Germinal center (tissue), 1 donor: Measurements from ENCODE around the gene TRAF2.
A peak's percentile ranks its signal among the peaks of the same experiment; 100 is the strongest.

Source experiments
- DNase-seq: peaks from one replicate; pipeline ENCODE4 v3.0.0; 2012; ENCODE audit warnings: mixed read lengths, low spot score

The TRAF2 gene

GRCh38 chr9:136949817-136950655, 63.7 kb downstream of the TRAF2 start:
- DNase-seq = peak; percentile 100

DNA sequence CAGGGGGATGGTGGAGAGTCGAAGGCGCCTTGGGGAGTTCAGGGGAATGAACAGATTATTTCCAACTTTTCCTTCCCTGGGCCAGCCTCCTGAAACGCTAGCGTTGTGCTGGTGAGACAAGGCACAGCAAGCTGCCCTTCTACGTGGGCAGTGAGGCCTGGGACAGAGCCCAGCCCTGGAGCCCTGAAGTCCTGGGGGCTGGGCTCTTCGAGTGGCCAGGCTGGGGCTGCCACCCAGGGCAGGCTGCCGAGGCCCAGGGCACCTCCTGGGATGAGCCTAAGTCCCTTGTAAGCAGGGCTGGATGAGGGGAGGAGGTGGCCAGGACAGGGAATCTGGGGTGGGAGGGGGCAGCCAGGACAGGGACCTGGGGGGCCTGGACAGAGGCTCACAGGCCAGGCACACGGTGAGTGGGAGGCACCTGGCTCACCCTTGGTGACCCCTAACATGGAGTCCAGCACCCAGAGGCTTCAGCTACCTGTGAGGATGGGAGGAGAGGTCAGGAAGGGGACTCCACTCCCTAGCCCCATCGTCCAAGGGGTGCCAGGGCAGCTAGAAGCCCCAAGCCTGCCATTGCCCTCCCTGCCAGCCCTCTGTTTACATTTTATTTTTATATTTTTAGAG, 64.5 kb downstream of the TRAF2 start:
- no peak for DNase-seq

DNA sequence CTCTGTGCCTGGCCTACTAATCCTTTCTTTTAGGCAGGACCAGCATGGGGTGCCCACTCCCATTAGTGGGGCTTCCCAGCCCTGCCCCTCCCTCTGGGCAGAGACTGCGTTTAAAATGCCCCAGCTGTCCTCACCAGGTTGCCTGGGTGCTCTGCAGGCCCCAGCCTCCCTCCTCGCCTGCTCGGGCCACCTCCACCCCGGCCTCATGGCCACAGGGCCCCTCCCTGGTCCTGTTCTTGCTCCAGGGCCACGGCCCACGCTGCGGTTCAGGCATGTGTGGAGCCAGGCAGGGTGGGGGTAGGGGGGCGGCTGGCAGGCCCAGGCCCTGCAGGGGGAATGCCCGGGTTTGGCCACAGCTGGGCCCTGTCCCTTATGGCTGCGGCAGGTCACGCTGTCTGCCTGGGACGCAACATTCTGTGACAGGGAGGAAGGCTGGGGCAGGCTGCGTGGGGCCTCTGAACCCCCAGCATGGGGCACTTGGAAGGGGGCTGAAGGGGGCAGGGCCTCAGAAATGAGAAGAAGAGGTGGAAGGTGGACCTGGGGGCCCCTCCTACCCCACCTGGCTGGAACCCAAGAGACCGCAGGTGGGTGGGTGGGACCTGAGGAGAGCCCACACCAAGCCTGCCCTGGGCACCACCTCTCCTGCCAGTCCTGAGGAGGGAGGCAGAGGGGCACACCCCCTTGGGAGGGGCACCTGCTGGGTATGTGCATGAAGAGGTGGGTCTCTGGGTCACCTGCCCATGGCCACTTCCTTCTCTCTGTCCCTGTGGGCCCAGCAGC, 65.4 kb downstream of the TRAF2 start, which contains the start of gene LCN12:
LCN12 (plus strand) TSS at position 733 of the 780 bp plus-strand sequence. CDS start 55 bp downstream, outside the sequence.
- no peak for DNase-seq

- DNase-seq = no peak
These were observed 66.1 kb downstream of the TRAF2 start for GRCh38 chr9:136952321-136952850.

- DNase-seq = no peak
These were observed 66.8 kb downstream of the TRAF2 start for GRCh38 chr9:136952876-136953770.

GRCh38 chr9:136953771-136954269, 67.5 kb downstream of the TRAF2 start:
- DNase-seq = no peak

DNA sequence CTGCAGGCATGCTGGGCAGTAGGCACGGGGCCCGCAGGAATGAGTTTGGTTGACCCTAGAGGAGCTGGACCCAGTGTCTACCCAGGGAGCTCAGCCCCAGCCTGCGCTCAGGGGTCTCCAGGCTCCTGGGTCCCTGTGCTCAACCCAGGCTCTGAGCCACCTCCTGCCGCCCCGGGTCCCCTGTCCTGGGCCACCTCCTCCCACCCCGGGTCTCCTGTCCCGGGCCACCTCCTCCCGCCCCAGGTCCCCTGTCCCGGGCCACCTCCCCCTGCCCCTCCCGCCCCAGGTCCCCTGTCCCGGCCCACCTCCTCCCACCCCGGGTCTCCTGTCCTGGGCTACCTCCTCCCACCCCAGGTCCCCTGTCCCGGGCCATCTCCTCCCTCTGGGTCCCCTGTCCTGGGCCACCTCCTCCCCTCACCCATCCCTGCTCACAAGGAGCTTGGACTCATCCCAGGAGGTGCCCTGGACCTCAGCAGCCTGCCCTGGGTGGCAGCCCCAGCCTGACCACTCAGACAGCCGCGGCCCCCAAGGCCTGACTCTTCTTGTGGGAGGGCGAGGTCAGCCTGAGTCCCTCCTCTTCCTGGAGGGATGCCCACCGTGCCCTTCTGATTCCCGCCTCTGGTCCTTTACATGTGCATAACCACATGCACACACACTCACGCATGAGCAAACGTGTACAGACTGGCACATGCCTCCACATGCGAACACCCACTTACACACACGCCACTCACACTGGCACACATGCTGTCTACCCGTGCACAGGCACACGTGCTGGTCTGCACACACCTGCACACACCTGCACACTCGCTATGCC, 68.2 kb downstream of the TRAF2 start:
- no peak for DNase-seq

GRCh38 chr9:136955202-136955942, 69.1 kb downstream of the TRAF2 start:
- DNase-seq = no peak

- DNase-seq = no peak
These were observed 69.6 kb downstream of the TRAF2 start for GRCh38 chr9:136955943-136956335.

- no peak for DNase-seq
These were observed 70.3 kb downstream of the TRAF2 start for GRCh38 chr9:136956604-136957003.

DNA sequence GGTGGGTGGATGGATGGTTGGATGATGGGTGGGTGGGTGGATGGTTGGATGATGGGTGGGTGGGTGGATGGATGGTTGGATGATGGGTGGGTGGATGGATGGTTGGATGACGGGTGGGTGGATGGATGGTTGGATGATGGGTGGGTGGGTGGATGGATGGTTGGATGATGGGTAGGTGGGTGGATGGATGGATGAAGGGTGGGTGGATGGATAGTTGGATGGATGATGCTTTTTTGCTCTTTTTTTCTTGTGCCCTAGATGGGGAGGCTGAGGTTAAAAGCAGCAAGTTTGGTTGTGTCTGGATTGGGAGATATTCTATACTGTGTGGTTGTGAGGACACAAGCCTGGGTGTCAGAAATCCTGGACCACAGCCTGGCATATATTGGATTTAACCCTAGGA, 71.1 kb downstream of the TRAF2 start:
- DNase-seq = no peak

DNA sequence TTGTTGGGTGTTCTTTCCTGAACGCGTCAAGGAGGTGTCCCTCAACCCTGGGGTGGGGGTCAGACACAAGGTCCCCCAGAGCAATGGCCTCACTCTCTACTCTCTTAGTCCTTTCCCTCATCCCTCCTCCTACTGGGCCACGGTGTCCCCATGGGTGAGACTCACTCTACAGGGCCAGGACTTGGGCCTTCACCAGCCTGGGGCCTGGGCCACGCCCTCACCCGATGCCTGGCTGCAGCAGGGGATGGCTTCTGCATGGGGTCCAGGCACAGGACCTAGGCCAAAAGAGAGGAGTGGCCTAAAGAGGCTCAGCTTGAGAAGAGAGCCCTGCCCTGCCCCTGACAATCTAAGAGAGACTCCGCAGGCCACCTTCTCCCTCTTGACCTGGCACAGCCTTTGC, 71.6 kb downstream of the TRAF2 start:
- DNase-seq = no peak

DNA sequence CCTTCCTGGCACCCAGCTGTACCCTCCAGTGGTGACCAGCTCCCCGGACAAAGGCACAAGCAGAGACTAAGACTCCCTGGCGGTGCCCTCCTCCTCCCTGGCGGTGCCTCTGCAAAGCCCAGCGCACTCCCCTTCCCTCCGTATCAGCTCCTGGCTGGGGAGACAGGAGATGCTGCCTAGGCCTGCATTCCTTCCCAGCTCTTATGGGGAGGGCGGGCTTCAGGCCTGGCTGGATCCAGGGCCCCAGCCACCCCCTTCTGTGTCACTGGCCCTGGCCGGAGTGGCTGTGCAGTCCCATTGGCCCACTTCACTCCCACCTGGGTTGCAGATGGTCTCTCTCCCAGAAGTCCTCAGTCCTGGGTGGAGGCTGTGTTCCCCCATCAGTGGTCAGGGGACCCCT, 72.2 kb downstream of the TRAF2 start:
- DNase-seq = no peak

DNA sequence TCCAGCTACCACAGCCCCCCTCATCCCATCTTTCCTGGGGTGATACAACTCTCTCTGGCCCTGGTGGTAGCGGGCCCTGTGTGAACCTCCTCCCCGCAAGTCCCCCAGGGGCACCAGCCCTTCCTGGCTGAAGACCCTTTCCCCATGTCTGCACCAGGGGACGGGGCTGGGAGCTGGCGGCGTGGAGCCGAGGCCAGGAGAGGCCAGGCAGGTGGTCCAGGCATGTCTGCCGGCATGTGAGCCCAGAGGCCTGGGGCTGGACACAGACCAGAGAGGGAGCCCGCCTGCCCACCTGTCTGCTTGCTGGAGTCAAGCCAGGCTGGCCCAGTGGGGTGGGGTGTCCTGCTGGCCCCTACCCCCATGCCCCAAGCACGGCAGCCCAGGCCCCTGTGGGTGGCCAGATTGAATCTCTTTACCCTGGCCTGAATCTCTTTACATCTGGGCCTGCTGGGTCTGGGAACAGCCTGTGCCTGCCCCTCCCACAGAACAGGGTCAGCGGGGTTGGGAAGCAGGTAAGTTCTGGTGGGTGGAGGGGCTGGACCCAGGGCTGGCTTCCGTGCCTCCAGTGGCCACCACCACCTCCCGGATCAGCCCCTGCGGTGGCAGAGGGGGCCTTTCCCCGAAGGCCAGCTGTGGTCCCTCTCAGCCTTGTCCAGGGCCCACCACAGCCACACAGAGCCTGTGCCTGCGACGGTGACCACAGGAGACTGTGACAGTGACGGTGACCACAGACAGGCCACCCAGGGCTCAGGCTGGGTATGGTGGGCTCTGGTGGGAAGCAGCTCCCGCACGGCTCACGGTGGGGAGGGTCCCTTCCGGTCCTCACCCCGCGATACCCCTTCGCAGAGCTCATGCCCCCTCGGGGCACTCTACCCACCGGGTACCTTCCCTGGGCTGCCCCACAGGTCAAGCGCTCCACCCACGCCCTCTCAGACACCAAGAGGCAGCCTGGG, 72.9 kb downstream of the TRAF2 start:
- DNase-seq = no peak

- DNase-seq = no peak
These were observed 74.1 kb downstream of the TRAF2 start for GRCh38 chr9:136960212-136960937.

DNA sequence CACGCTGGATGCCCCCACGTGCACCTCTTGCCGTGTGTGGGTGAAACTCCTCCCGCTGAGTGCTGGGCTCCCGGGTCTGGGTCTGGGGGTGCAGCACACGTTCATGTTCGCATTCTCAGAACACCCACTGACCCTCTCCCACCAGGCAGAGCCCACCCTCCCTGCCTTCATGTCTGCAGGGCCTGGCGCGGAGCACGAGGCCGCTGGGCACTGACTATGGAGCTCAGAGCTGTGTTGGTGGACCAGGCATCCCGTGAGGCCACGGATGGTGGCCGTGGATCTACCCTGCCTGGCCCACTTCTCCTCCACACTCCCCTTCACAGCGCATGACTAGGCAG, 74.6 kb downstream of the TRAF2 start:
- no peak for DNase-seq

DNA sequence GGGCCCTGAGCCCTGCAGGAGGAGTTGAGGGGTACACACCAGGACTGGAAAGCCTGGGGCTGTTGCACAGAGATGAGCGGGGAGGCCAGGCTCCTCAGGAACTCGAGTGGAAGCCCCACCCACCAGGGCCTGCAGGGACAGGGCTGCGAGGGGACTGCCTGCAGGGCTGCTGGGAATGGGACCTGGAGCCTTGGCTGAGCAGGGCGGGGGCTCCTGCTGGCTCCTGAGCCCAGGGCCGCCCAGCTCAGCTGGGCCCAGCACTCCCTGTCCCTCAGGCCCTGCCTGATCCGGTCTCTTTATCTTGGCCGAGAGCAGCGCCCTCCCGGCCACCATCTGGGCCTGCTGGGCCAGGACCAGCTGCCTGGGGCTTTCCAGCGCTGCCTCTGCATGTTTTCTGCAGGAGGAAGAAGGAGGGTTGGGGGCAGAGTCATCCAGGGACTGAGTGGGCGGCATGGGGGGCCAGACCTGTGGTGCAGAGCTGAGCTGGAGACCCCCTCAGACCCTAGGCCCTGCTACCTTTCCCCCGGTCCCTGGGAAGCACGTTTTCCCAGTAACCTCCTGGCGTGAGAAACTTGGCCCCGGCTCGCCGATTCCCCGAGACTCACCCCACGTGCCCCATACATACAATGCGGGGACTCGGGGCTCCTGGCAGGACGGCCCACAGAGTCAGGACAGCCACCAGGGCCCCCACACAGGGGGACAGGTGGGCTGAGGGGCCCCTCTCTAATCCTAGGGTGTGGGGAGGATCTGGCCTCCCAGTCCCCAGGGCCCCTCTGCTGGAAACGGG, 75.2 kb downstream of the TRAF2 start:
- no peak for DNase-seq
